Measurements from ENCODE around the gene ABI3BP.

ABI3BP gene

GRCh38 chr3:100994809-100995208 is 1.6 kb upstream of the ABI3BP start:
- H3K9me2 ChIP-seq (replicated peaks; ENCODE audit: insufficient read depth, low read length), result no peaks in the 10 kb centered on the region
- no peaks in the 10 kb centered on the region for H3K9me3 ChIP-seq (replicated peaks; ENCODE audit: insufficient read depth, low read length)
- H3K79me2 ChIP-seq (ENCODE audit: low read length), result no peaks in the 10 kb centered on the region
- H3K4me1 ChIP-seq (ENCODE audit: low read length), result no peaks in the 10 kb centered on the region
- H3K36me3 ChIP-seq (replicated peaks; ENCODE audit: insufficient read depth, low read length), result no peaks in the 10 kb centered on the region
- no peaks in the 10 kb centered on the region for H3F3A ChIP-seq (ENCODE audit: insufficient read depth, low read length)
- no peak overlapping the region for H3K4me2 ChIP-seq (ENCODE audit: low read depth, low read length)
- no peaks in the 10 kb centered on the region for H3K27me3 ChIP-seq (replicated peaks; ENCODE audit: insufficient read depth, low read length)
- DNase-seq, result no peak
- H2AFZ ChIP-seq (ENCODE audit: low read length), result no peak overlapping the region
- no peak overlapping the region for H3K9ac ChIP-seq (ENCODE audit: low read length)
- TF ChIP-seq CTCF (IDR thresholded peaks at IDR 0.05; ENCODE audit: low read length), result no peak
- no peak for TF ChIP-seq EZH2phosphoT487 (IDR thresholded peaks at IDR 0.05; ENCODE audit: low read length)
- TF ChIP-seq EZH2 (optimal IDR thresholded peaks at IDR 0.05; ENCODE audit: low read depth, low read length), result no peak
- H3K4me3 ChIP-seq (ENCODE audit: low read length), result no peak overlapping the region
- no peak overlapping the region for H3K27ac ChIP-seq (ENCODE audit: low read length)
- H4K20me1 ChIP-seq (ENCODE audit: insufficient read depth, low read length), result no peaks in the 10 kb centered on the region

GRCh38 chr3:100994187-100994586 is 966 bp upstream of the ABI3BP start:
- TF ChIP-seq EZH2 (optimal IDR thresholded peaks at IDR 0.05; ENCODE audit: low read depth, low read length) (no peak), EZH2phosphoT487 (IDR thresholded peaks at IDR 0.05; ENCODE audit: low read length) (no peak), CTCF (IDR thresholded peaks at IDR 0.05; ENCODE audit: low read length) (no peak)
- Histone ChIP-seq H3K9ac (ENCODE audit: low read length) (no peak overlapping the region), H4K20me1 (ENCODE audit: insufficient read depth, low read length) (no peaks in the 10 kb centered on the region), H3K27me3 (replicated peaks; ENCODE audit: insufficient read depth, low read length) (no peaks in the 10 kb centered on the region), H3K36me3 (replicated peaks; ENCODE audit: insufficient read depth, low read length) (no peaks in the 10 kb centered on the region), H3K4me3 (ENCODE audit: low read length) (no peak overlapping the region), H3K4me1 (ENCODE audit: low read length) (no peaks in the 10 kb centered on the region), H3K9me3 (replicated peaks; ENCODE audit: insufficient read depth, low read length) (no peaks in the 10 kb centered on the region), H3K4me2 (ENCODE audit: low read depth, low read length) (no peak overlapping the region), H2AFZ (ENCODE audit: low read length) (no peak overlapping the region), H3F3A (ENCODE audit: insufficient read depth, low read length) (no peaks in the 10 kb centered on the region), H3K9me2 (replicated peaks; ENCODE audit: insufficient read depth, low read length) (no peaks in the 10 kb centered on the region), H3K79me2 (ENCODE audit: low read length) (no peaks in the 10 kb centered on the region), H3K27ac (ENCODE audit: low read length) (no peak overlapping the region)
- DNase-seq, result no peak

GRCh38 chr3:100992231-100993012 is 799 bp downstream of the ABI3BP start:
- H3K36me3 ChIP-seq (replicated peaks; ENCODE audit: insufficient read depth, low read length), result no peaks in the 10 kb centered on the region
- H3K4me2 ChIP-seq (ENCODE audit: low read depth, low read length), result no peak overlapping the region
- H3K9me3 ChIP-seq (replicated peaks; ENCODE audit: insufficient read depth, low read length), result no peaks in the 10 kb centered on the region
- no peaks in the 10 kb centered on the region for H3K9me2 ChIP-seq (replicated peaks; ENCODE audit: insufficient read depth, low read length)
- no peaks in the 10 kb centered on the region for H3F3A ChIP-seq (ENCODE audit: insufficient read depth, low read length)
- H3K4me3 ChIP-seq (ENCODE audit: low read length), result no peak overlapping the region
- DNase-seq, result no peak
- H3K9ac ChIP-seq (ENCODE audit: low read length), result no peak overlapping the region
- H3K27ac ChIP-seq (ENCODE audit: low read length), result no peak overlapping the region
- H3K4me1 ChIP-seq (ENCODE audit: low read length), result no peaks in the 10 kb centered on the region
- no peaks in the 10 kb centered on the region for H4K20me1 ChIP-seq (ENCODE audit: insufficient read depth, low read length)
- no peaks in the 10 kb centered on the region for H3K27me3 ChIP-seq (replicated peaks; ENCODE audit: insufficient read depth, low read length)
- H2AFZ ChIP-seq (ENCODE audit: low read length), result no peak overlapping the region
- no peaks in the 10 kb centered on the region for H3K79me2 ChIP-seq (ENCODE audit: low read length)
- TF ChIP-seq EZH2phosphoT487 (IDR thresholded peaks at IDR 0.05; ENCODE audit: low read length) (no peak), EZH2 (optimal IDR thresholded peaks at IDR 0.05; ENCODE audit: low read depth, low read length) (no peak), CTCF (IDR thresholded peaks at IDR 0.05; ENCODE audit: low read length) (no peak)

All from MM.1S (cell line).